H9 (cell line): Measurements from ENCODE around the gene ABCA10. TPM values are rescaled to one million over a fixed set of nuclear protein-coding genes. Genes with fewer than 3 reads are reported as not detected.

Experiments used
- DNase-seq: peaks from one replicate; pipeline ENCODE4 v3.0.0-alpha.2; 2017
- H2AFZ ChIP-seq: one replicate; pipeline ENCODE4 v1.6.1; 2013; ENCODE audit warnings: mild to moderate bottlenecking, low read length, control low read depth, moderate library complexity
- H2AK5ac ChIP-seq: 2 replicates; pipeline ENCODE4 v1.6.1; 2013; ENCODE audit warnings: low read length, control low read depth, mixed read lengths; ENCODE audit not compliant: insufficient read length
- H2BK120ac ChIP-seq: one replicate; pipeline ENCODE4 v1.6.1; 2013; ENCODE audit warnings: low read depth, mild to moderate bottlenecking, low read length, control low read depth, inconsistent platforms; ENCODE audit not compliant: poor library complexity, severe bottlenecking
- H2BK12ac ChIP-seq: 2 replicates; pipeline ENCODE4 v1.6.1; 2013; ENCODE audit warnings: low read length, control low read depth, mixed read lengths, low read depth; ENCODE audit not compliant: insufficient read length
- H2BK15ac ChIP-seq: 2 replicates; pipeline ENCODE4 v1.6.1; 2013; ENCODE audit warnings: low read depth, low read length, control low read depth
- H2BK20ac ChIP-seq: one replicate; pipeline ENCODE4 v1.6.1; 2013; ENCODE audit warnings: low read depth, mild to moderate bottlenecking, low read length, control low read depth, inconsistent platforms; ENCODE audit not compliant: poor library complexity, severe bottlenecking
- H2BK5ac ChIP-seq: 2 replicates; pipeline ENCODE4 v1.6.1; 2013; ENCODE audit warnings: low read length, control low read depth, mixed read lengths; ENCODE audit not compliant: insufficient read length
- H3K14ac ChIP-seq: 2 replicates; pipeline ENCODE4 v1.6.1; 2013; ENCODE audit warnings: low read length, control low read depth; ENCODE audit not compliant: insufficient read depth
- H3K18ac ChIP-seq: 2 replicates; pipeline ENCODE4 v1.6.1; 2013; ENCODE audit warnings: low read depth, mild to moderate bottlenecking, mixed read lengths, low read length, control low read depth; ENCODE audit not compliant: insufficient read length
- H3K23ac ChIP-seq: 2 replicates; pipeline ENCODE4 v1.6.1; 2013; ENCODE audit warnings: low read length, control low read depth, mixed read lengths, low read depth; ENCODE audit not compliant: insufficient read length
- H3K23me2 ChIP-seq: 2 replicates; pipeline ENCODE4 v1.6.1; 2013; ENCODE audit warnings: low read depth, mild to moderate bottlenecking, mixed read lengths, low read length, control low read depth; ENCODE audit not compliant: insufficient read length, poor library complexity, severe bottlenecking
- H3K27ac ChIP-seq: 2 replicates; pipeline ENCODE4 v1.5.1; 2013; ENCODE audit warnings: low read length, control low read depth, mixed read lengths, low read depth; ENCODE audit not compliant: insufficient read length
- H3K27me3 ChIP-seq: 2 replicates; pipeline ENCODE4 v1.6.1; 2013; ENCODE audit warnings: low read length, control low read depth, inconsistent platforms; ENCODE audit not compliant: insufficient read depth
- H3K4ac ChIP-seq: 2 replicates; pipeline ENCODE4 v1.6.1; 2013; ENCODE audit warnings: low read depth, mild to moderate bottlenecking, control low read depth, inconsistent platforms, low read length, moderate library complexity
- H3K4me1 ChIP-seq: 2 replicates; pipeline ENCODE4 v1.6.1; 2013; ENCODE audit warnings: low read length, control low read depth, inconsistent platforms; ENCODE audit not compliant: insufficient read depth
- H3K4me2 ChIP-seq: 2 replicates; pipeline ENCODE4 v1.6.1; 2013; ENCODE audit warnings: low read length, control low read depth, mixed read lengths; ENCODE audit not compliant: insufficient read length, insufficient read depth
- H3K56ac ChIP-seq: 2 replicates; pipeline ENCODE4 v1.6.1; 2013; ENCODE audit warnings: low read depth, mild to moderate bottlenecking, mixed read lengths, low read length, control low read depth; ENCODE audit not compliant: insufficient read length
- H3K79me1 ChIP-seq: 2 replicates; pipeline ENCODE4 v1.6.1; 2013; ENCODE audit warnings: low read depth, mild to moderate bottlenecking, moderate library complexity, low read length, control low read depth, inconsistent platforms; ENCODE audit not compliant: insufficient read depth, poor library complexity, severe bottlenecking
- H3K79me2 ChIP-seq: 2 replicates; pipeline ENCODE4 v1.6.1; 2013; ENCODE audit warnings: low read length, control low read depth, inconsistent platforms; ENCODE audit not compliant: insufficient read depth
- H3K9ac ChIP-seq: 2 replicates; pipeline ENCODE4 v1.6.1; 2013; ENCODE audit warnings: low read length, control low read depth, mixed read lengths; ENCODE audit not compliant: insufficient read length; ENCODE audit errors: extremely low read depth
- H3K9me3 ChIP-seq: one replicate; pipeline ENCODE4 v1.6.1; 2013; ENCODE audit warnings: low read depth, low read length, inconsistent platforms; ENCODE audit not compliant: control insufficient read depth
- H3T11ph ChIP-seq: one replicate; pipeline ENCODE4 v1.6.1; 2013; ENCODE audit warnings: mild to moderate bottlenecking, low read length, control low read depth, inconsistent platforms
- H4K20me1 ChIP-seq: one replicate; pipeline ENCODE4 v1.6.1; 2013; ENCODE audit not compliant: control insufficient read depth, insufficient read length, insufficient read depth
- H4K5ac ChIP-seq: 2 replicates; pipeline ENCODE4 v1.6.1; 2013; ENCODE audit warnings: low read depth, mild to moderate bottlenecking, mixed read lengths, low read length, control low read depth; ENCODE audit not compliant: insufficient read length
- H4K8ac ChIP-seq: replicated peaks from 2 replicates; pipeline ENCODE4 v1.6.1; 2013; ENCODE audit warnings: low read length, control low read depth, mixed read lengths, low read depth; ENCODE audit not compliant: insufficient read length
- H4K91ac ChIP-seq: 2 replicates; pipeline ENCODE4 v1.6.1; 2013; ENCODE audit warnings: low read depth, mild to moderate bottlenecking, moderate library complexity, mixed read lengths, low read length, control low read depth; ENCODE audit not compliant: insufficient read length
- H3K27ac Mint-ChIP-seq, 3 experiments: 2 replicates in 2 of 3; 3 replicates in 1 of 3; pipeline ENCODE4 v1.8.0; 2020 to 2021; ENCODE audit warnings: mixed read lengths in 3 of 3, mild to moderate bottlenecking in 1 of 3, moderate library complexity in 1 of 3
- H3K27me3 Mint-ChIP-seq: 2 replicates; pipeline ENCODE4 v1.8.0; 2021; ENCODE audit warnings: low read depth, mild to moderate bottlenecking, moderate library complexity, mixed read lengths
- H3K36me3 Mint-ChIP-seq, 3 experiments: 2 replicates in 2 of 3; 3 replicates in 1 of 3; pipeline ENCODE4 v1.8.0; 2020 to 2021; ENCODE audit warnings: low read depth in 3 of 3, mixed read lengths in 3 of 3; ENCODE audit not compliant: insufficient read depth in 1 of 3
- H3K4me1 Mint-ChIP-seq, 2 experiments: 2 replicates each; pipeline ENCODE4 v1.8.0; 2020; ENCODE audit warnings: mixed read lengths in 2 of 2
- H3K4me3 Mint-ChIP-seq, 2 experiments: 2 replicates in 1 of 2; 3 replicates in 1 of 2; pipeline ENCODE4 v1.8.0; 2020 to 2021; ENCODE audit warnings: mild to moderate bottlenecking in 2 of 2, mixed read lengths in 2 of 2, moderate library complexity in 1 of 2
- H3K9me3 Mint-ChIP-seq, 2 experiments: 2 replicates in 1 of 2; 3 replicates in 1 of 2; pipeline ENCODE4 v1.8.0; 2020; ENCODE audit warnings: mild to moderate bottlenecking in 2 of 2, mixed read lengths in 2 of 2, moderate library complexity in 1 of 2
- CTCF ChIP-seq: fragments of 200-600 bp; sonication (generic); conservative IDR thresholded peaks from 3 replicates; pipeline ENCODE4 v1.8.0; 2021; ENCODE audit warnings: antibody characterized with exemption, mild to moderate bottlenecking
- WGBS: extraction: QIAGEN DNeasy Blood & Tissue Kit; methylation state at CpG from one replicate; pipeline ENCODE4 v1.1.7; 2013; ENCODE audit warnings: missing lambda C conversion rate, low lambda C conversion rate, mixed read lengths; ENCODE audit not compliant: insufficient read length; ENCODE audit errors: extremely low coverage; 5-methylcytosine and 5-hydroxymethylcytosine counted together
- total RNA-seq: library from RNA; stranded (reverse); gene quantifications from 2 replicates; pipeline ENCODE4 v1.2.1, GENCODE V29; 2021

ABCA10 gene
- total RNA-seq, 1 experiment from 2014 or later, result not detected

GRCh38 chr17:69142175-69142802 is 86.3 kb downstream of the ABCA10 start:
- Histone ChIP-seq H2BK20ac (no peak overlapping the region), H3K79me2 (no peaks in the 10 kb centered on the region), H3T11ph (no peak overlapping the region), H2AK5ac (no peak overlapping the region), H3K18ac (no peak overlapping the region), H3K4me1 (no peaks in the 10 kb centered on the region), H3K23me2 (no peaks in the 10 kb centered on the region), H2BK12ac (no peak overlapping the region), H3K27me3 (no peaks in the 10 kb centered on the region), H2BK5ac (no peak overlapping the region), H4K91ac (no peak overlapping the region), H3K56ac (no peak overlapping the region), H4K8ac (no peak overlapping the region), H3K23ac (no peak overlapping the region), H3K4ac (no peak overlapping the region), H2BK15ac (no peak overlapping the region), H2AFZ (no peak overlapping the region), H2BK120ac (no peak overlapping the region), H3K9me3 (no peaks in the 10 kb centered on the region), H3K79me1 (no peaks in the 10 kb centered on the region), H3K9ac (no peak overlapping the region), H3K4me2 (no peak overlapping the region), H3K27ac (no peak overlapping the region), H4K5ac (no peak overlapping the region), H3K14ac (no peak overlapping the region), H4K20me1 (no peaks in the 10 kb centered on the region)
- no CpG with 5 or more reads among the region's 3 CpGs for WGBS
- no peaks in the 10 kb centered on the region for H3K36me3 Mint-ChIP-seq
- H3K27ac Mint-ChIP-seq, result no peak overlapping the region
- no peak for DNase-seq
- H3K4me3 Mint-ChIP-seq, result no peak overlapping the region
- H3K4me1 Mint-ChIP-seq, result no peaks in the 10 kb centered on the region; a peak in 1 of 4 replicates
- no peaks in the 10 kb centered on the region for H3K9me3 Mint-ChIP-seq
- H3K27me3 Mint-ChIP-seq, result no peaks in the 10 kb centered on the region; the same call in 1 of the 2 replicates
- TF ChIP-seq CTCF, result no peak
